ENCODE results near the gene TOX2. TPM values are rescaled to one million over a fixed set of nuclear protein-coding genes. Genes with fewer than 3 reads are reported as not detected.

TOX2 gene
- total and polyA plus RNA-seq, 2 of the 4 experiments (the other 2 are of a cell fraction), result 1.3 to 17.5 TPM

GRCh38 chr20:43991261-43991660 lies 76.6 kb downstream of the TOX2 start:
- H2AK9ac ChIP-seq (replicated peaks; ENCODE audit: low read depth, low read length, poor library complexity), result no peak overlapping the region
- H3K14ac ChIP-seq (replicated peaks; ENCODE audit: low read depth, low read length), result no peak overlapping the region
- H3K9ac ChIP-seq (ENCODE audit: low read depth, low read length), result no peak overlapping the region
- H3K36me3 ChIP-seq (ENCODE audit: control insufficient read depth, insufficient read depth, low read length), result 0 out of 2 replicates have a peak, but pooled peaks cover 2% of the 10 kb centered on the region
- dilution Hi-C loops (cut with HindIII; ENCODE audit: low sequenced_read_pairs, unreplicated experiment), result no loop called here
- H3K27me3 ChIP-seq (ENCODE audit: control insufficient read depth, insufficient read depth, low read length), result no peaks in the 10 kb centered on the region
- peaks cover 2% of the 10 kb centered on the region; the same call in 1 of the 2 replicates for H3K9me3 ChIP-seq (ENCODE audit: control insufficient read depth, insufficient read depth, low read length)
- WGBS, 2 experiments (ENCODE audit: extremely low coverage in 2 of 2, insufficient read length in 1 of 2), result no CpG with 5 or more reads among the region's 5 CpGs
- in situ Hi-C loops (cut with MboI; ENCODE audit: low sequenced_read_pairs), result no loop called here
- no peak for DNase-seq
- no peak for ATAC-seq (ENCODE audit: low read depth)
- H3K4me1 ChIP-seq (ENCODE audit: control insufficient read depth, insufficient read depth, low read length), result peaks cover 8% of the 10 kb centered on the region; the same call in 1 of the 2 replicates
- H2BK15ac ChIP-seq (ENCODE audit: low read depth, low read length), result no peak overlapping the region
- no peak overlapping the region for H4K91ac ChIP-seq (ENCODE audit: insufficient read depth, low read depth, low read length)
- H3K56ac ChIP-seq (ENCODE audit: extremely low read depth, insufficient read depth, low read length), result no peak overlapping the region
- no peak overlapping the region for H2BK5ac ChIP-seq (ENCODE audit: low read depth, low read length, poor library complexity, severe bottlenecking)
- peaks cover 34% of the 10 kb centered on the region for H3K9me1 ChIP-seq (ENCODE audit: insufficient read depth, low read length)
- no peak overlapping the region for H2BK120ac ChIP-seq (ENCODE audit: low read depth, low read length)
- peaks cover 29% of the 10 kb centered on the region; the same call in 1 of the 2 replicates for H4K20me1 ChIP-seq (ENCODE audit: insufficient read depth, low read length)
- H3K23ac ChIP-seq (ENCODE audit: low read depth, low read length), result no peak overlapping the region
- H2AFZ ChIP-seq (replicated peaks; ENCODE audit: low read length, poor library complexity), result no peak overlapping the region
- ChIA-PET CTCF (no interaction called here), POLR2A (ENCODE audit: unreplicated experiment) (no interaction called here)
- H3K4ac ChIP-seq (ENCODE audit: low read depth, low read length), result no peak overlapping the region
- no peak overlapping the region for H3K4me3 ChIP-seq (ENCODE audit: insufficient read depth, low read depth, low read length)
- no peak overlapping the region for H2BK20ac ChIP-seq (ENCODE audit: low read depth, low read length)
- no TSS peak for BruUV-seq (replicated peaks)
- no peak overlapping the region for H4K8ac ChIP-seq (ENCODE audit: low read depth in 2 of 2, low read length in 2 of 2)
- no peak overlapping the region for H4K5ac ChIP-seq (ENCODE audit: low read depth, low read length)
- peaks cover 25 to 73% of the 10 kb centered on the region in 2 experiments for H3K79me1 ChIP-seq (ENCODE audit: low read depth in 1 of 2, low read length in 2 of 2)
- no peak overlapping the region for H3K18ac ChIP-seq (ENCODE audit: low read depth, low read length)
- intact Hi-C loops (cut with micrococcal nuclease), result no loop called here
- H3K4me2 ChIP-seq (ENCODE audit: low read depth, low read length), result no peak overlapping the region
- TF ChIP-seq BHLHE40 (IDR thresholded peaks at IDR 0.05; ENCODE audit: low read depth, low read length) (no peak), MAZ (IDR thresholded peaks at IDR 0.05; ENCODE audit: borderline replicate concordance, low read depth, low read length) (no peak), CHD1 (IDR thresholded peaks at IDR 0.05; ENCODE audit: low read depth, low read length) (no peak), RFX5 (IDR thresholded peaks at IDR 0.05; ENCODE audit: low read depth, low read length) (no peak), POLR2A (IDR thresholded peaks at IDR 0.05; ENCODE audit: low read depth, low read length) (no peak), USF2 (IDR thresholded peaks at IDR 0.05; ENCODE audit: low read depth, low read length) (no peak), MAFK (IDR thresholded peaks at IDR 0.05; ENCODE audit: low read depth, low read length) (no peak), MXI1 (IDR thresholded peaks at IDR 0.05; ENCODE audit: borderline replicate concordance, low read depth, low read length) (no peak), CTCF (conservative IDR thresholded peaks at IDR 0.05; ENCODE audit: low read depth, low read length) (no peak), ELK1 (IDR thresholded peaks at IDR 0.05; ENCODE audit: borderline replicate concordance, low read depth, low read length) (no peak), RAD21 (IDR thresholded peaks at IDR 0.05; ENCODE audit: low read length) (no peak), CEBPB (IDR thresholded peaks at IDR 0.05; ENCODE audit: low read depth, low read length) (no peak), RCOR1 (IDR thresholded peaks at IDR 0.05; ENCODE audit: insufficient replicate concordance, low read length) (no peak), NFE2L2 (IDR thresholded peaks at IDR 0.05; ENCODE audit: low read depth, low read length) (no peak), FOS (IDR thresholded peaks at IDR 0.05; ENCODE audit: low read depth, low read length) (no peak), SMC3 (IDR thresholded peaks at IDR 0.05; ENCODE audit: low read depth, low read length) (no peak)
- H2AK5ac ChIP-seq (ENCODE audit: low read depth, low read length), result no peak overlapping the region
- H3K27ac ChIP-seq (ENCODE audit: insufficient read depth, low read length), result no peak overlapping the region

Measured in IMR-90 (cell line).